ENCODE results near the gene CORO2B.

DNA sequence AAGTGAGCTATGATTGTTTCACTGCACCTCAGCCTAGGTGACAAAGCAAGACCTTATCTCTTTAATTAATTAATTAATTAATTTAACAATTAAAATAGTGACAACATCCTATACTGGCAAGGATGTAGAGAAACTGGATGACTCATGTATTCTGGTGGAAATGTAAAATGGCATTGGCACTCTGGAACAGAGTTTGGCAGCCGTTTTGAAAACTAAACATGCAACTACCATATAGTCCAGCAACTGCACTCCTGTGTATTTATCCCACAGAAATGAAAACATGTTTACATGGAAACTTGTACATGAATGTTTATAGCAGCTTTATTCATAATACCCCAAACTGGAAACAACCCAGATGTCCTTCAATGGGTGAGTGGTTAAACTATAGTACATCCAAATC is 185.3 kb downstream of the CORO2B start:
- TF ChIP-seq, protein P1, sequence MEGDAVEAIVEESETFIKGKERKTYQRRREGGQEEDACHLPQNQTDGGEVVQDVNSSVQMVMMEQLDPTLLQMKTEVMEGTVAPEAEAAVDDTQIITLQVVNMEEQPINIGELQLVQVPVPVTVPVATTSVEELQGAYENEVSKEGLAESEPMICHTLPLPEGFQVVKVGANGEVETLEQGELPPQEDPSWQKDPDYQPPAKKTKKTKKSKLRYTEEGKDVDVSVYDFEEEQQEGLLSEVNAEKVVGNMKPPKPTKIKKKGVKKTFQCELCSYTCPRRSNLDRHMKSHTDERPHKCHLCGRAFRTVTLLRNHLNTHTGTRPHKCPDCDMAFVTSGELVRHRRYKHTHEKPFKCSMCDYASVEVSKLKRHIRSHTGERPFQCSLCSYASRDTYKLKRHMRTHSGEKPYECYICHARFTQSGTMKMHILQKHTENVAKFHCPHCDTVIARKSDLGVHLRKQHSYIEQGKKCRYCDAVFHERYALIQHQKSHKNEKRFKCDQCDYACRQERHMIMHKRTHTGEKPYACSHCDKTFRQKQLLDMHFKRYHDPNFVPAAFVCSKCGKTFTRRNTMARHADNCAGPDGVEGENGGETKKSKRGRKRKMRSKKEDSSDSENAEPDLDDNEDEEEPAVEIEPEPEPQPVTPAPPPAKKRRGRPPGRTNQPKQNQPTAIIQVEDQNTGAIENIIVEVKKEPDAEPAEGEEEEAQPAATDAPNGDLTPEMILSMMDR (IDR thresholded peaks at IDR 0.05; ENCODE audit: insufficient read depth, low read length, poor library complexity, severe bottlenecking): no peak
- no peak for TF ChIP-seq EZH2phosphoT487 (conservative IDR thresholded peaks at IDR 0.05; ENCODE audit: low read length)
